Breast epithelium (tissue), 4 donors: ENCODE measurements around the gene LAMA3. TPM values are rescaled to one million over a fixed set of nuclear protein-coding genes. Genes with fewer than 3 reads are reported as not detected.
A peak's percentile ranks its signal among the peaks of the same experiment; 100 is the strongest.

Source experiments
- DNase-seq, 2 donors: peaks; one replicate each; pipeline ENCODE4 v3.0.0-alpha.2; 2019; ENCODE audit warnings: low spot score in 2 of 2
- H3K27ac ChIP-seq, 2 donors: fragments of 200-600 bp; sonication (generic) in 1 of 2; one replicate each; pipeline ENCODE4 v1.5.1; 2016 to 2019; ENCODE audit warnings: mild to moderate bottlenecking in 1 of 2
- H3K27me3 ChIP-seq, 2 donors: fragments of 200-600 bp; sonication (generic) in 1 of 2; one replicate each; pipeline versions ENCODE4 v1.5.1 to v1.6.0; 2017 to 2019; ENCODE audit warnings: control low read depth in 1 of 2, mild to moderate bottlenecking in 1 of 2
- H3K36me3 ChIP-seq: fragments of 200-600 bp; one replicate; pipeline ENCODE4 v1.5.1; 2019
- H3K4me1 ChIP-seq, 2 donors: fragments of 200-600 bp; sonication (generic); one replicate each; pipeline ENCODE4 v1.5.1; 2016 to 2019; ENCODE audit warnings: control low read depth in 1 of 2
- H3K4me3 ChIP-seq, 3 donors: fragments of 200-600 bp; sonication (generic); 1 replicate in 2 of 3; 2 replicates in 1 of 3; pipeline ENCODE4 v1.5.1; 2016 to 2019; ENCODE audit warnings: mild to moderate bottlenecking in 3 of 3, moderate library complexity in 2 of 3
- H3K9me3 ChIP-seq, 2 donors: fragments of 200-600 bp; sonication (generic) in 1 of 2; one replicate each; pipeline ENCODE4 v1.5.1; 2016 to 2019; ENCODE audit warnings: control low read depth in 1 of 2
- CTCF ChIP-seq, 3 donors: fragments of 450-650 bp; IDR thresholded peaks; one replicate each; pipeline ENCODE4 v1.5.1; 2016 to 2017; ENCODE audit warnings: antibody characterized with exemption in 3 of 3, mild to moderate bottlenecking in 3 of 3, moderate library complexity in 3 of 3
- POLR2A ChIP-seq: fragments of 450-650 bp; IDR thresholded peaks from one replicate; pipeline ENCODE4 v1.6.1; 2016; ENCODE audit warnings: antibody characterized with exemption, mild to moderate bottlenecking, moderate library complexity
- POLR2AphosphoS5 ChIP-seq, 3 donors: sonication (generic); formaldehyde crosslinking; IDR thresholded peaks; one replicate each; pipeline ENCODE4 v1.6.1; 2017; ENCODE audit warnings: antibody characterized with exemption in 3 of 3
- intact Hi-C: fragments of 100-400 bp; cut with DNase I; formaldehyde crosslinking; loops from one replicate; pipeline ENCODE4 v1.15.1; 2023; ENCODE audit warnings: low total_unique reads
- total RNA-seq, 3 donors: library from RNA; depleted of rRNA; stranded (reverse); fragments of >200 nt; gene quantifications; one replicate each; pipeline ENCODE4 v1.1.0, GENCODE V29; 2016

LAMA3 gene
- total RNA-seq, 3 donors from 2014 or later: 43.4 to 173 (median 127) TPM

GRCh38 chr18:23690505-23691068 is 1.3 kb downstream of the LAMA3 start:
- Histone ChIP-seq H3K27me3 (no peaks in the 10 kb centered on the region), H3K36me3 (no peaks in the 10 kb centered on the region), H3K9me3 (no peaks in the 10 kb centered on the region), H3K4me3 (peak overlapping the region; percentile 61 to 82 (median 66)), H3K4me1 (peaks cover 0 to 5% of the 10 kb centered on the region in 2 donors), H3K27ac (peak overlapping the region in 1 of 2 donors; percentile 85)
- intact Hi-C loops: loop anchor here (10.0 kb wide), 1 partner anchor 186 kb away; the partner anchor contains the start of gene RMC1
- no peak for TF ChIP-seq POLR2A
- TF ChIP-seq POLR2AphosphoS5 (IDR thresholded peaks at IDR 0.05): no peak
- no peak for TF ChIP-seq CTCF (IDR thresholded peaks at IDR 0.05)
- no peak for DNase-seq

DNA sequence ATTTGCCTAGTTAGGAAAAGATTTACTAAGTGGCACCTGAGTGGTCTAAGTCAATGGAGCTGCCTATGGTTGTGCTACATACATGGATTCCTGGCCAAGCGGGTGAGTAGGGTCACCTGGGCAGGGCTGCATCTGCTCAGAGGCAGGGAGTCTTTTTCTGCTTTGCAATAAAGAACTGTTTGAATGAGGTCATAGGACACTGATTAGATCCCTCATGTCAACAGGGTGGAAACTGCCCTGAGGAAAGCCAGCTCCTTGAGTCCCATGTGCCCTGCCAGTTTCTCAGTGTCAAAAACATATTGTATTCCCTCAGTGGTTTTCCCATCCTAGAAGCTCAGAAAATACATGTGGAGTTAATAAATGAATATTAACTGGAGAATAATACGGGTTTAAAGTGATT is 4.6 kb downstream of the LAMA3 start:
- intact Hi-C loops: loop anchor here (10.0 kb wide), 1 partner anchor 189 kb away; the partner anchor contains the start of gene RMC1
- no peaks in the 10 kb centered on the region for H3K9me3 ChIP-seq
- peaks cover 0 to 1% of the 10 kb centered on the region in 2 donors for H3K4me1 ChIP-seq
- H3K36me3 ChIP-seq: no peaks in the 10 kb centered on the region
- no peak for DNase-seq
- TF ChIP-seq CTCF (IDR thresholded peaks at IDR 0.05) (no peak), POLR2A (no peak), POLR2AphosphoS5 (IDR thresholded peaks at IDR 0.05) (no peak)
- H3K27me3 ChIP-seq: no peaks in the 10 kb centered on the region
- H3K4me3 ChIP-seq: no peak overlapping the region
- H3K27ac ChIP-seq: no peak overlapping the region

DNA sequence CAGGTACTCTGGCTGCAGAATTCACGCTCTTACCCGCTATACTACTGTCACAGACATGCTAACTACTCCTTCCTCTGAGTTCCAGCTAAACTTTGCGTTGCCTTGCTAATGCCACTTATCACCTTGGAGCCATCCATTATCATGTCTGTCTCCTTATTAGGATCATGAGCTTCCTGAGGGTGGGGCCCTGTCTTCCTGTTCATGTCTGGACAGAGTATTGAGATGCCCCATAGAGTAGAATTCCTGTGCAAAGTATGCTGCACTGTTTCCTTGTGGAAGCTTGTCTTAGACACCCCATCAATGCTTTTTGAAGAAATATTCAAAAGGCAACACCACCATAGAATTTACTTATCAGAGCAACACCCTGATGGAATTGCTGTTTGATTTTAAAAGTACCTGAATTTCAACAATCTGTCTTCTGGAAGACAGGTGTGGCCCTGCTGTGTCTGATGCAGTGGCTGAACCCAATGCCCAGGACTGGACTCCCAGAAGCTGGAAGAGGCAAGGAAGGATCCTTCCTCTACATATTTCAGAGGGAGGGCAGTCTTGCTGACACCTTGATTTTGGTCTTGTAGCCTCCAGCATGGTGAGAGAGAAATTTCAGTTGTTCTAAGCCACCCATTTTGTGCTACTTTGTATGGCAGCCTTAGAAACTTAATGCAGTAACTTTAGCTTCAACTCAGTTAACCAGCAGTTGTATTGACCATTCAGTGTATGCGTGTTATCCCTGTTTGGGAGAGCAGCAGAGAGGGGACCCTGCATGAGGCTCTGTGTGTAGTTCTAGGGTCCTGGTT is 5.6 kb downstream of the LAMA3 start:
- no peak for TF ChIP-seq CTCF (IDR thresholded peaks at IDR 0.05)
- Histone ChIP-seq H3K4me1 (no peaks in the 10 kb centered on the region), H3K27ac (no peak overlapping the region), H3K4me3 (no peak overlapping the region), H3K36me3 (no peaks in the 10 kb centered on the region), H3K9me3 (no peaks in the 10 kb centered on the region), H3K27me3 (no peaks in the 10 kb centered on the region)
- intact Hi-C loops: loop anchor here (10.0 kb wide), 1 partner anchor 190 kb away; the partner anchor contains the start of gene RMC1
- no peak for DNase-seq

GRCh38 chr18:23701017-23701416 is 11.8 kb downstream of the LAMA3 start:
- DNase-seq: no peak
- no peaks in the 10 kb centered on the region for H3K4me1 ChIP-seq
- no peaks in the 10 kb centered on the region for H3K27me3 ChIP-seq
- H3K36me3 ChIP-seq: no peaks in the 10 kb centered on the region
- no peak overlapping the region for H3K4me3 ChIP-seq
- H3K27ac ChIP-seq: no peak overlapping the region
- TF ChIP-seq POLR2AphosphoS5 (IDR thresholded peaks at IDR 0.05) (no peak), POLR2A (no peak), CTCF (IDR thresholded peaks at IDR 0.05) (no peak)
- H3K9me3 ChIP-seq: no peaks in the 10 kb centered on the region
- intact Hi-C loops: no loop called here

- intact Hi-C loops: no loop called here
- DNase-seq: no peak
- Histone ChIP-seq H3K36me3 (no peaks in the 10 kb centered on the region), H3K9me3 (no peaks in the 10 kb centered on the region), H3K4me1 (no peaks in the 10 kb centered on the region), H3K4me3 (no peak overlapping the region), H3K27ac (no peak overlapping the region), H3K27me3 (no peaks in the 10 kb centered on the region)
- TF ChIP-seq POLR2AphosphoS5 (IDR thresholded peaks at IDR 0.05) (no peak), CTCF (IDR thresholded peaks at IDR 0.05) (no peak), POLR2A (no peak)
Observed at GRCh38 chr18:23701544-23702064, 12.4 kb downstream of the LAMA3 start.
